Right lobe of liver (tissue), 6 donors: ENCODE results near the gene SERPINA1. TPM values are rescaled to one million over a fixed set of nuclear protein-coding genes. Genes with fewer than 3 reads are reported as not detected.

Source experiments
- ATAC-seq, 4 donors: fragments of 200-7000 bp; cut with Tn5 transposase; one replicate each; pipeline ENCODE4 v1.9.1; 2020; ENCODE audit warnings: mild to moderate bottlenecking in 4 of 4, moderate library complexity in 4 of 4
- DNase-seq, 3 donors: peaks; one replicate each; pipeline ENCODE4 v3.0.0-alpha.2; 2020
- H3K27ac ChIP-seq, 3 donors: fragments of 200-600 bp; one replicate each; pipeline ENCODE4 v1.8.0; 2022
- H3K27me3 ChIP-seq, 2 donors: fragments of 200-600 bp; one replicate each; pipeline ENCODE4 v1.8.0; 2022
- H3K36me3 ChIP-seq, 4 donors: fragments of 200-600 bp; sonication (generic) in 1 of 4; one replicate each; pipeline versions ENCODE4 v1.5.1 to v1.8.0; 2017 to 2022; ENCODE audit warnings: control low read depth in 1 of 4
- H3K4me1 ChIP-seq, 4 donors: fragments of 200-600 bp; sonication (generic) in 1 of 4; one replicate each; pipeline versions ENCODE4 v1.5.1 to v1.8.0; 2017 to 2022; ENCODE audit warnings: control low read depth in 1 of 4
- H3K4me3 ChIP-seq, 3 donors: fragments of 200-600 bp; one replicate each; pipeline ENCODE4 v1.8.0; 2022
- H3K9me3 ChIP-seq, 4 donors: fragments of 200-600 bp; sonication (generic) in 1 of 4; one replicate each; pipeline versions ENCODE4 v1.5.1 to v1.8.0; 2017 to 2022; ENCODE audit warnings: control low read depth in 1 of 4
- POLR2A ChIP-seq: fragments of 450-650 bp; IDR thresholded peaks from one replicate; pipeline ENCODE4 v1.6.1; 2017; ENCODE audit warnings: antibody characterized with exemption, mild to moderate bottlenecking
- WGBS: methylation state at CpG from one replicate; pipeline ENCODE4 v1.1.6; 2018; ENCODE audit warnings: low coverage, low lambda C conversion rate; ENCODE audit not compliant: insufficient coverage; ENCODE audit errors: missing lambda C conversion rate; 5-methylcytosine and 5-hydroxymethylcytosine counted together
- intact Hi-C, 2 donors: fragments of 100-400 bp; cut with DNase I; formaldehyde crosslinking; loops; one replicate each; pipeline versions ENCODE4 v1.11.2 to v1.14.1; 2022
- total RNA-seq, 6 experiments: library from RNA; depleted of rRNA in 2 of 6; stranded (reverse); fragments of >200 nt in 2 of 6; fragmentation: NEBNext Ultra II Directional in 3 of 6; extraction: Animal tissue kit (Norgen Biotek cat#: 25700) in 3 of 6; gene quantifications; one replicate each; pipeline versions ENCODE4 v1.1.0 to v1.2.4, GENCODE V29; 2016 to 2023
- TF ChIP-seq, protein P1 (sequence below), 4 donors: fragments of 200-600 bp in 3 of 4; fragments of 450-650 bp in 1 of 4; IDR thresholded peaks; one replicate each; pipeline versions ENCODE4 v1.5.1 to v1.8.0; 2016 to 2022; ENCODE audit warnings: antibody characterized with exemption in 4 of 4, mild to moderate bottlenecking in 2 of 4
- donor health status: DM: no; HTN: yes; CAD: no.
- donor health status: DM: no; HTN: no; CAD: no.
- donor health status: DM: no; HTN: no; CAD: no.
- donor health status: DM: no; HTN: yes; CAD: no.
- donor health status: DM: no; HTN: yes; CAD: no.

The SERPINA1 gene
- total RNA-seq, 6 experiments from 2014 or later: 18,575 to 39,670 (median 31,917) TPM

DNA sequence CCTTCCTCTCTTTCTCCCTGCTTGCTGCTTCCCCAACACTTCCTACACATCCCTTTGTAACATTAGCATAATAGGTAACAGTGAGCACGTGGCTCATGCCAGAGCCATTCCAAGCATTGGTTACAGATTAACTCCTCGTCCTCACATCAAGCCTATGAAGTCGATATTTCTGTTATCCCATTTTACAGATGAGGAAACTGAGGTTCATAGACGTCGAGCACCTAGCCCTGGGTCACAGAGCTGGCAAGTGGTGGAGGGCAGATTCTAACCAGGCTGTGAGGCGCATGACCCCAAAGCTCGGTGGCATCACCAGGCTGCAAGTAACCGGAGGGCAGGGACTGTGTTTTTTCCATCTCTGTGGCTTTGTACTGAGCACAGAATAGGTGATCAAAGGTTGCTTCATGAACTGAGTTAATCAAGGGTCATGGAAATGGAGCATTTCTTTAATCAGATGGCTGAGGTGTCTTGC, 5.7 kb upstream of the SERPINA1 start:
- no peaks in the 10 kb centered on the region for H3K9me3 ChIP-seq
- intact Hi-C loops: no loop called here
- WGBS: 24% methylated on average over 8 of the region's 8 CpGs
- H3K4me3 ChIP-seq: peak overlapping the region in 2 of 3 donors; percentile 5 to 21
- H3K27me3 ChIP-seq: no peaks in the 10 kb centered on the region
- peaks cover 0 to 72% (median 25%) of the 10 kb centered on the region in 4 donors for H3K4me1 ChIP-seq
- peak; percentile 16 to 39 (median 27) for ATAC-seq
- DNase-seq: peak in 2 of 3 donors; percentile 46 to 65
- no peak for TF ChIP-seq POLR2A
- TF ChIP-seq, protein P1, sequence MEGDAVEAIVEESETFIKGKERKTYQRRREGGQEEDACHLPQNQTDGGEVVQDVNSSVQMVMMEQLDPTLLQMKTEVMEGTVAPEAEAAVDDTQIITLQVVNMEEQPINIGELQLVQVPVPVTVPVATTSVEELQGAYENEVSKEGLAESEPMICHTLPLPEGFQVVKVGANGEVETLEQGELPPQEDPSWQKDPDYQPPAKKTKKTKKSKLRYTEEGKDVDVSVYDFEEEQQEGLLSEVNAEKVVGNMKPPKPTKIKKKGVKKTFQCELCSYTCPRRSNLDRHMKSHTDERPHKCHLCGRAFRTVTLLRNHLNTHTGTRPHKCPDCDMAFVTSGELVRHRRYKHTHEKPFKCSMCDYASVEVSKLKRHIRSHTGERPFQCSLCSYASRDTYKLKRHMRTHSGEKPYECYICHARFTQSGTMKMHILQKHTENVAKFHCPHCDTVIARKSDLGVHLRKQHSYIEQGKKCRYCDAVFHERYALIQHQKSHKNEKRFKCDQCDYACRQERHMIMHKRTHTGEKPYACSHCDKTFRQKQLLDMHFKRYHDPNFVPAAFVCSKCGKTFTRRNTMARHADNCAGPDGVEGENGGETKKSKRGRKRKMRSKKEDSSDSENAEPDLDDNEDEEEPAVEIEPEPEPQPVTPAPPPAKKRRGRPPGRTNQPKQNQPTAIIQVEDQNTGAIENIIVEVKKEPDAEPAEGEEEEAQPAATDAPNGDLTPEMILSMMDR (IDR thresholded peaks at IDR 0.05): no peak
- no peaks in the 10 kb centered on the region for H3K36me3 ChIP-seq
- H3K27ac ChIP-seq: peak overlapping the region; percentile 87 to 97 (median 90)

DNA sequence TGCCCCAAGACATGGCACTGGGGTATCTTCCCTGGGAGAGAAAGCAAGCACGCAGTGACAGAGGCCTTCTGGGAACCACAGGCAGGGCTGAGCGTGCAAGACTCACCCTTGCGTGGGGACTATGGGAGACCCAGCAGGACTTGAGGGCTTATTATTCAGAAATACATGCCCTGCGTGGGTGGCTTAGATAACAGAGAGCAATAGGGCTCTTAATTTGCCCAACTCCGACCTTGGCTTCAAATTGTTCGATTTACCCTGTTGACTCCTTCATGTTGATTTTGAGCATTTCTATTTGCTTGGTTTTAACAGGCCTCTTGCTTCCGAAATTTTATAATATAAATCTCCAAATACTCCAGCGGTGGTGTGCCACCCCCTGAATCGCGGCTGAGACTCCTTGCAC, 5.1 kb upstream of the SERPINA1 start:
- Histone ChIP-seq H3K27me3 (no peaks in the 10 kb centered on the region), H3K4me1 (peaks cover 0 to 75% (median 26%) of the 10 kb centered on the region in 4 donors), H3K4me3 (peak overlapping the region in 1 of 3 donors; percentile 5), H3K27ac (peak overlapping the region; percentile 87 to 97 (median 90)), H3K36me3 (no peaks in the 10 kb centered on the region), H3K9me3 (no peaks in the 10 kb centered on the region)
- ATAC-seq: peak in 2 of 4 donors; percentile 1 to 2
- 30% methylated on average over 10 of the region's 10 CpGs for WGBS
- intact Hi-C loops: no loop called here
- TF ChIP-seq POLR2A: no peak
- TF ChIP-seq, protein P1 (IDR thresholded peaks at IDR 0.05): no peak
- peak in 2 of 3 donors; percentile 46 to 74 for DNase-seq

DNA sequence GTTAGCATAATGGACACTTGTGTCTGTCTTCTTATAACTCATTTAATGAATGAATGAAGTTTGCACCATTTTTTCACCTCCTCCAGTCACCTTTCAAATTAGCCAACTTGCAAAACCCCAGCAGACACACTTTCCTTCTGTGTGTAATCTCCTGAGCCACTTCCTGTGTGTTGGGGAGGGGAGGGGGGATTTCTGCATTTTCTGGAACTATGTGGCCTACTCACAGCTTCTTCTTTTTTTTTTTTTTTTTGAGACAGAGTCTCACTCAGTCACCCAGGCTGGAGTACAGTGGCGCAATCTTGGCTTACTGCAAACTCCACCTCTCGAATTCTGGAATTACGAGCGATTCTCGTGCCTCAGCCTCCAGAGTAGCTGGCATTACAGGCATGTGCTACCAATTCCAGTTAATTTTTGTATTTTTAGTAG, 4.1 kb upstream of the SERPINA1 start:
- ATAC-seq (peak in 3 of 4 donors; percentile 1 to 6 (median 1)), DNase-seq (peak; percentile 79 to 83 (median 82))
- WGBS: 0% methylated on average over 5 of the region's 5 CpGs
- no peak overlapping the region for H3K4me3 ChIP-seq
- TF ChIP-seq, protein P1 (IDR thresholded peaks at IDR 0.05): no peak
- TF ChIP-seq POLR2A: no peak
- intact Hi-C loops: no loop called here
- H3K27ac ChIP-seq: peak overlapping the region; percentile 87 to 97 (median 90)
- no peaks in the 10 kb centered on the region for H3K9me3 ChIP-seq
- H3K36me3 ChIP-seq: no peaks in the 10 kb centered on the region
- H3K27me3 ChIP-seq: no peaks in the 10 kb centered on the region
- peaks cover 0 to 75% (median 26%) of the 10 kb centered on the region in 4 donors for H3K4me1 ChIP-seq

DNA sequence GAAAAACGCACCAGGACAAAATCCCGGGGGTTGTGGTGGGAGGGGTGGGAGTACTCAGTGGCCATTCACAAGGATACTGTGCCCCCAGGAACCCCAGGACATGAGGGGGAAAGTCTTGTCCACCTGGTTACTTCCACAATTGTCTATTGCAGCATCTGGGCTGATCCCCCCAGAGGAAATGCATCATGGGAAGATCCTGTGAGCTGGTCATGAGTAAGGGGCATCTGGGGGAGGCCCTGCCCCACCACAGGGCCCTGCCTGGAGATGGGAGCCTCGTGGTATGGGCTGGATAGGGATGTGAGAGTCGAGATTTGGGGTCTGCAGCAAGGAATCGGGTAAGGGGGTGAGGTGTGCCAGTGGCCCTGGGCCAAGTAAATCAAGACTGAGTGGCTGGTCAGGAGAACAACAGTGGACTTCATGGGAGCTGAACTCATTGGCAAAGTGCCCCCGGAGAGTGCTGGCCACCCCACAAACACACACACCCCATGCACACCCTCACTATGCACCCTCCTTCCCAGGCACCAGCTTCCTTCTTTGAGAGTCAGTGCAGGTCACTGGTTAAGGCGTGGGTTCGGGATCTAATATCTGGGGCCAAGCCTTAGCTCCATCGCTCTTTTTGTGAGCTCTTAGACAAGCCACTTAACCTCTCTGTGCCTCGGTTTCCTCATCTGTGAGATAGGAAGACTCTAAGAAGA, 3.0 kb upstream of the SERPINA1 start:
- Histone ChIP-seq H3K9me3 (no peaks in the 10 kb centered on the region), H3K27me3 (no peaks in the 10 kb centered on the region), H3K27ac (peak overlapping the region; percentile 52 to 97 (median 90)), H3K36me3 (peaks cover 0 to 9% (median 3%) of the 10 kb centered on the region in 4 donors), H3K4me3 (peak overlapping the region in 2 of 3 donors; percentile 7 to 90), H3K4me1 (peaks cover 0 to 69% (median 22%) of the 10 kb centered on the region in 4 donors)
- intact Hi-C loops: no loop called here
- ATAC-seq (no peak), DNase-seq (peak in 2 of 3 donors; percentile 31 to 50)
- TF ChIP-seq POLR2A: no peak
- TF ChIP-seq, protein P1 (IDR thresholded peaks at IDR 0.05): no peak
- WGBS: 67% methylated on average over 7 of the region's 10 CpGs
